Posterior vena cava (tissue), 2 donors: ENCODE data around the gene NPAS3. TPM values are rescaled to one million over a fixed set of nuclear protein-coding genes. Genes with fewer than 3 reads are reported as not detected.

ENCODE experiments used
- DNase-seq: peaks from one replicate; pipeline ENCODE4 v3.0.0-alpha.2; 2020; ENCODE audit warnings: low spot score
- intact Hi-C, 2 donors: fragments of 100-400 bp; cut with DNase I; formaldehyde crosslinking; loops; one replicate each; pipeline versions ENCODE4 v1.14.1 to v1.14.2; 2022 to 2023
- total RNA-seq, 2 donors: library from RNA; stranded (reverse); fragmentation: NEBNext Ultra II Directional; extraction: Animal tissue kit (Norgen Biotek cat#: 25700); gene quantifications; one replicate each; pipeline ENCODE4 v1.2.1, GENCODE V29; 2021
- donor health status: DM: yes; HTN: yes; CAD: no.
- donor health status: DM: yes; HTN: yes; CAD: no.

Gene NPAS3
- total RNA-seq, 2 donors from 2014 or later: 1.3 to 2.6 TPM

DNA sequence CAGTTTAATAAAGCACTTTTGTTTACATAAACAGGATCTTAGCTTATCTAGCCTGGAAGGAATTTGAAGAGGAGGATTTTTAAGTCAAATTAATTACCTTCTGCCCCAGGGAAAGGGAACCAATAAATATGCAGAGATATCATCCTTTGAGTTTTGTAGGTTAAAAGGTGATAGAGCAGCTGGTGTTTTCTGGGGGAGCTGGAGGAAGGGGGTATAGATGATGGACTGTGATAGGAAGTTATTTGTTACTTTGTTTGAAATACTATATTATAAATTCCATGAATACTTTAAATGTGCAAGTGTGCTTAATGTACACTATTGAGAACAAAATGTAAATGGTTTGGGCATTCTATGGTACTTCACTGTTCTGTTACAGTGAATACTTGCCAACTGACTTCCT lies 55.2 kb downstream of the NPAS3 start:
- DNase-seq: no peak
- intact Hi-C loops: no loop called here

GRCh38 chr14:32996343-32996742 lies 57.7 kb downstream of the NPAS3 start:
- intact Hi-C loops: no loop called here
- peak; percentile 55 for DNase-seq

- no peak for DNase-seq
- intact Hi-C loops: no loop called here
These were observed 59.8 kb downstream of the NPAS3 start for GRCh38 chr14:32998433-32998832.

- intact Hi-C loops: no loop called here
- no peak for DNase-seq
These were observed 71.0 kb downstream of the NPAS3 start for GRCh38 chr14:33009673-33010072.

GRCh38 chr14:33010495-33010894 lies 71.8 kb downstream of the NPAS3 start:
- no peak for DNase-seq
- intact Hi-C loops: no loop called here

DNA sequence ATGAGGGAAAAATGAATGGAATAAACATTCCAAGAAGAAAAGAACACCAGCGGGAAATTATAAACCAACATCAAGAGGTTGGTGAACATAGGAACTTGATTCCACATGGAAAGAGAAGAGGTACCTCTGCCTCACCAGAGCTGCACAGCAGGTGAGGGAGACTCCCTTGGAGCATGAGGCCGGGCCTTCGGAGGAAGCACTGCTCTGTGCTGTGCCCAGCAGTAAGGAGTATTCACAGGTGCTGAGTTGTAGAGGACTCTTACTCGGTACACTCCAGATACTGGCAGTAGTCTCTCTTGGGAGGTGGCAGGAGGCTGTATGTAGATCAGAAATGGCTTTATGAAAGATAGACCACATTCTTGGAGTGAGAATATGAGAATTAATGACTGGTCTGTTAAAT lies 76.0 kb downstream of the NPAS3 start:
- DNase-seq: no peak
- intact Hi-C loops: no loop called here

DNA sequence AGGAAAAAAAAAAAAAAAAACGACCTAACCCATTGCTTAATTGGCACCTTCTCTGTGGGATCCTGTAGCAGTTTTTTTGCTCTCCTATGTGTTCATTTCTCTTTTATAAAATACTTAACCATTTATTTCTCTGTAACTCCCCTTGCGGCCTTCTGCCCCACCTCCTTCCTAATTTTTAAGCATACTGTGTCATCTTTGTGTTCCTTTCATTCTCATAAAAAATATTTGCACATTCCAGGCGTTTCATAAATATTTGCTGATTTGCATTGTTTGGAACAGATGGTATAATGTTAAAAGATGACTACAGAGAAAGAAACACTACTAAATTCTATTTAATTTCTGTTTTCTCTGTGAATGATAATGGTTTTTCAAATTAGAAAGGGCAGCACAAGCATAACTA lies 77.9 kb downstream of the NPAS3 start:
- intact Hi-C loops: no loop called here
- no peak for DNase-seq

DNA sequence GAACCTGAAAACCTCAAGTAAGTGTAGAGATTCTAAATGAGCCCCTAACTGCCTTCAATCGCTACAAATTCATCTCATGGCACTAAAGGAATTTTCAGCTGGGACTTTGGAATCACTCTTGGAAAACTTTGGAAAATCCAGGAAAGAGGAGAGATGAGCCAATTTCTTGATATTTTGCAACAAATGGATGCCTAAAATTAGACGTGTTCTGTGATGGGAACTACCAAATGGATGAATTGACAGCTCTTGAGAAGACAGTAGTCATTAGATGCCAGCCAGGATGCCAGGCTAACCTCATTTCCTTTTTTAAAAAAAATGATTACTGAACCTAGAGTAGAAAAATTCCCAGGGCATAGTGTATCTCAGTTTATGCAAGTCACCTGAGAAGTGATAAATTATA lies 78.3 kb downstream of the NPAS3 start:
- no peak for DNase-seq
- intact Hi-C loops: no loop called here

DNA sequence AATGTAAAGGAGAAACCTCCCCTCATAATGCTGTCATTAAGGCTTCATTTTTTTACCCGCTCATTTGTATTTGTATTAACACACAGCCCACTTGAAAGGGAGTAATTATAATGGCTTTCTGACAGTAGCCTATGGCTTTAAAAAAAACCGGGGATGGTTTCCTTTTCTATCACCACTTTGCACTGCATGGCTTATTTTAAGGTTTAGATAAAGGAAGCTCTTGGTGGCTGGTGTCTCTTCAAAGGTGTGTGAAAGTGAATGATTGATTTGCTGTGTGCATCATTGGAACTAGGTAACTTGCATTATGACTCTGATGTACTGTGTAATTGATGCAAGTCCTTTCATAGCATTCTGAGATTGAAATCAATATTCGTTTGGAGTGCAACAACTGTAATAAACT lies 80.7 kb downstream of the NPAS3 start:
- no peak for DNase-seq
- intact Hi-C loops: no loop called here

GRCh38 chr14:33026850-33027430 lies 88.3 kb downstream of the NPAS3 start:
- DNase-seq: peak; percentile 58

DNA sequence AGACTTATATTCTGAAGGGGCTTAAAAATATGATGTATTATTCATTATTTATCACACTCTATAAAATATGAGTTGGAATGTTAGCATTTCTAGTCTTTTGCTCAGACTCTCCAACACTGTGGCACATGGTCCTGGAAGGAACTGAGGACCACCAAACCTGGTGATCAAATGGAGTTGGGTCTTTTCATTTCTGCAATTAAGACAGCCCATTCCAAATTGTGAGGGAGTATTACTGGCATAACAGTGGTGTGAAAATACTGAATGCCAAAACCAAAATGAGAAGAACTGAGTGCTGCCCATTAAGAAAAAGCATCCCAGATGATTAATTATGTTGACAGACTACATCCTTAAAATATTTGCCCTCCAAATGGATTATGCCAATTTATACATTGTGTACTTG lies 90.8 kb downstream of the NPAS3 start:
- DNase-seq: no peak
- intact Hi-C loops: no loop called here

More at GRCh38 chr14:33026850-33027430, 88.3 kb downstream of the NPAS3 start:
- intact Hi-C loops: no loop called here

DNA sequence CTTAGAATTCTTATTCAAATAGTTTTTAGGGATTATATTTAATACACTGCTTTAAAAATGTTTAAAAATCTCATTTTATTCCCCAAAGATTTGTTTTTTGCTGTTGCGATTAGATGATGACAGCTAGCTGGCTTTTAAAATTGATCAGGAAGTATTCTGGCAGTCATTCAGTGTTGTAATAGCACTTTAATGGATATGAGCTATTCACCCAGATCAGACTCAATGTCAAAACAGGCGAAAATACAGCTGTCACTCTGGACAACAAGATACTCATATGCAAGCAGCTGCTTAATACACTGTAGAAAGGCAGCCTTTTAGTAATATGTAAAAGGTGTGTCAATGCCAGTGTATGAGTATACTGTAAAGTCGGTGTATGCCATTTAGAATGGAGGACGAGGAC lies 91.7 kb downstream of the NPAS3 start:
- no peak for DNase-seq
- intact Hi-C loops: no loop called here

DNA sequence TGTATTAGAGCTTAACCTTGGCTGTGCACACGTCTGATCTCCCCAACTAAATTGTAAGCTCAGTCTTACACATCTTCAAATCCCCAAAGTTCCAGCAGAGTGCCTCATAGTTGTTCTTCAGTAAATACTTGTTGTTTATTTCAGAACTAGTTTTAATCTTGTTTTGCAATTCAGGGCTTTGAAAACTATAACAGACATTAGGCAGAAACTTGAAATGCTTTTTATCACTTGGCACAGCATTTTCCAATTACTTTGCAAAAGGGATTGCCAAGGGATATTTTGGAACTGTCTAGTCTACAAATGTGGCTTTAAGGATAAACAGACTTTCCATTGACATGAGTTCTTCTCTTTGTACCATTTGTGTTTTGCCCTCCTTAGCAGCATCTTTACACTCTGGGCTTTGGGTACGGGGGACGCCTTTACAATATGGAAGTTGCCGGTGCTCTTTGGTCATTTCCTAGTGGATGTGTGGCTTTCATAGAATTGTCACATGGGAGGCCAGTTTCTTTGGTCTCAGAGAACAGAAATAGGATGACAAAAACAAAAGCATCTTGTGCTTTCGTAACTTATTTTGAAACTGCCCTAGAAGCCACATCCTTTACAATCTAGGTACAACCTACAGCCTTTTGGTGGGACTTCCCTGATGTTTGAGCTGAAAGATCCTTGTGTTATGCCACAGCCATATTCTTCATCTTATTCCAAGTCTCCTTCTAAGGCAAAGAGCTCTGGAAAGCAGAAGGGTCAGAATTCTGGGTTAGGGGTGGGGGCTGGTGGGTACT lies 96.9 kb downstream of the NPAS3 start:
- intact Hi-C loops: no loop called here
- DNase-seq: no peak

GRCh38 chr14:33039311-33039710 lies 100.6 kb downstream of the NPAS3 start:
- intact Hi-C loops: no loop called here
- no peak for DNase-seq

GRCh38 chr14:33040372-33041140 lies 101.9 kb downstream of the NPAS3 start:
- intact Hi-C loops: no loop called here
- no peak for DNase-seq

- intact Hi-C loops: no loop called here
- no peak for DNase-seq
These were observed 103.9 kb downstream of the NPAS3 start for GRCh38 chr14:33042591-33042990.

DNA sequence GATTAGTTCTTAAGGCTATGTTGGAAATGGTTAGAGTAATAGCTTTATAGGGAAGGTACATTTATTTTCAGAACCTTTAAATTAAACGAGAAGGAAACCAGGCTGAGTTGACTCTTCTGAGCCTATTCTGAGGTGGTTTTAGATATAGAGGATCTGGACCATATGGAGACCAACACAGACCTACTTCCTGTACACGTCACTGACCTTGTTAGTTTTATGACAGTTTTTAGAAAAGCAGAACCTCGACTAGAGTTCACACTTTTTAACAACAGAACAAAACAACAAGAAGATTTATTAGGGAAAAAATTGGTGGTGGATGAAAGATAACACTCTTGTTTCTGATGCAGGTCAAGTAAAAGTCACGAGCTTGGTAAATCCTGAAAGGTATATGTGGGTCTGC lies 107.1 kb downstream of the NPAS3 start:
- intact Hi-C loops: no loop called here
- no peak for DNase-seq

DNA sequence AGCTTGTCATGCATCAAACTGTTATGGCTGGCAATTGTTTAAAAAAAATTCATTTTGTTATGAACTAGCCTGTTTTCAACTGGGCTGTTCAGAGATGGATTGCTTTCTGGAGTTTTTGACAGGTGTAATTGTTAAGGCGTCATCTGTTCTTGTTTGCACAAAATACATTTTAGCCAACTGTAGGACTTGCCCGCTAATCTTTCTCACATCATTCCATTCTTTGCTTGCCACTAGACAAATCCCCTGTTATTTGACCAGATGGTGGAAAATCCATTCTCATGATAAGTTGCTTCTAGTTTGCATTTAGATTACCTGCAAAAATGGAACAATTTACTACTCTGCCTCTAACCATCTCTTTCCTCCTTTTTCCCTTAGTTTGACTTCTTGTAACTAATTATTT lies 114.3 kb downstream of the NPAS3 start:
- intact Hi-C loops: no loop called here
- DNase-seq: no peak

DNA sequence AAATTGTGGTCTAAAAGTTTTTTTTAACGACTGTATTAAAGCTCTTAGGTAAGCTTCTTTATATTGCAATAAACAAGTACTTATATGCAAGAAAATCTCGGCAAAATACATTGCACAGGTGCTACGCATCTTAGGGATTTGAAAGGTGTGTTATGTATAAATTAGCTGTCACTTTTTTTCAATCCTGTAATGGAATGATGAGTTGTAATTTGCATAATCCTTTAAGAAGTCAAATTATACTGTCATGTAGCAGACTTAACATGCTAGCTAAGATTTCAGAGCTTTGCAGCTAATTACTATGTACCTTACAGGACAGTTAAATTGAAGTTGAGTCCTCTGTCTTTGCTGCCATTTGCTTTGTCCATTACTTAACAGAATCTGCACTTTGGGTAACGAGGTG lies 117.5 kb downstream of the NPAS3 start:
- intact Hi-C loops: no loop called here
- DNase-seq: no peak

- intact Hi-C loops: no loop called here
- no peak for DNase-seq
These were observed 118.9 kb downstream of the NPAS3 start for GRCh38 chr14:33057585-33057984.
